ENCODE results near the gene PDXK. TPM values are rescaled to one million over a fixed set of nuclear protein-coding genes. Genes with fewer than 3 reads are reported as not detected.

PDXK gene
- total and polyA plus RNA-seq, 12 donors: 43.0 to 202 (median 95.3) TPM

GRCh38 chr21:43755820-43756594 is 37.1 kb downstream of the PDXK start:
- H3K27ac ChIP-seq: peak overlapping the region in 1 of 5 donors; percentile 13
- H3K27me3 ChIP-seq: no peaks in the 10 kb centered on the region
- H3K4me3 ChIP-seq: no peak overlapping the region
- 95 to 96% (median 96%) methylated on average over 36 to 37 of the region's 37 CpGs for WGBS, 4 donors
- TF ChIP-seq CTCF (IDR thresholded peaks at IDR 0.05) (no peak), POLR2A (IDR thresholded peaks at IDR 0.05) (no peak)
- H3K36me3 ChIP-seq (replicated peaks in 1 of 2): peaks cover 0 to 70% of the 10 kb centered on the region in 2 donors
- peaks cover 6 to 21% of the 10 kb centered on the region in 2 donors for H3K4me1 ChIP-seq (replicated peaks in 1 of 2)
- intact Hi-C loops (cut with DNase I): no loop called here
- no peak for DNase-seq
- H3K9me3 ChIP-seq (replicated peaks in 1 of 3): no peaks in the 10 kb centered on the region

GRCh38 chr21:43757601-43758000 is 38.7 kb downstream of the PDXK start:
- H3K27ac ChIP-seq: peak overlapping the region; percentile 26 to 82 (median 36)
- TF ChIP-seq POLR2A (IDR thresholded peaks at IDR 0.05): no peak
- TF ChIP-seq CTCF (IDR thresholded peaks at IDR 0.05): no peak
- H3K36me3 ChIP-seq (replicated peaks in 1 of 2): peaks cover 0 to 66% of the 10 kb centered on the region in 2 donors
- H3K4me1 ChIP-seq (replicated peaks in 1 of 2): peaks cover 6 to 21% of the 10 kb centered on the region in 2 donors
- intact Hi-C loops (cut with DNase I): no loop called here
- no peaks in the 10 kb centered on the region for H3K27me3 ChIP-seq
- peak overlapping the region in 1 of 4 donors; percentile 9 for H3K4me3 ChIP-seq
- peak in 5 of 7 donors; percentile 43 to 66 (median 59) for DNase-seq
- WGBS, 4 donors: 46 to 73% (median 60%) methylated on average over 6 to 16 of the region's 16 CpGs
- H3K9me3 ChIP-seq (replicated peaks in 1 of 3): no peaks in the 10 kb centered on the region

GRCh38 chr21:43758111-43758641 is 39.2 kb downstream of the PDXK start:
- TF ChIP-seq POLR2A (IDR thresholded peaks at IDR 0.05): peak in 1 of 2 donors; percentile 15
- peak in 1 of 6 experiments; percentile 3 for TF ChIP-seq CTCF (IDR thresholded peaks at IDR 0.05)
- H3K9me3 ChIP-seq (replicated peaks in 1 of 3): no peaks in the 10 kb centered on the region
- peaks cover 6 to 21% of the 10 kb centered on the region in 2 donors for H3K4me1 ChIP-seq (replicated peaks in 1 of 2)
- peak overlapping the region; percentile 26 to 82 (median 36) for H3K27ac ChIP-seq
- intact Hi-C loops (cut with DNase I): no loop called here
- DNase-seq: peak in 6 of 7 donors; percentile 53 to 71 (median 66)
- no peaks in the 10 kb centered on the region for H3K27me3 ChIP-seq
- H3K36me3 ChIP-seq (replicated peaks in 1 of 2): peaks cover 0 to 61% of the 10 kb centered on the region in 2 donors
- 28 to 39% (median 35%) methylated on average over 12 to 18 of the region's 18 CpGs for WGBS, 4 donors
- H3K4me3 ChIP-seq: peak overlapping the region in 2 of 4 donors; percentile 8 to 9

GRCh38 chr21:43758811-43759210 is 39.9 kb downstream of the PDXK start:
- intact Hi-C loops (cut with DNase I): no loop called here
- 71 to 82% (median 72%) methylated on average over 7 to 10 of the region's 10 CpGs for WGBS, 4 donors
- peaks cover 0 to 54% of the 10 kb centered on the region in 2 donors for H3K36me3 ChIP-seq (replicated peaks in 1 of 2)
- TF ChIP-seq POLR2A (IDR thresholded peaks at IDR 0.05) (no peak), CTCF (IDR thresholded peaks at IDR 0.05) (no peak)
- no peak overlapping the region for H3K4me3 ChIP-seq
- DNase-seq: no peak
- no peaks in the 10 kb centered on the region for H3K9me3 ChIP-seq (replicated peaks in 1 of 3)
- H3K27ac ChIP-seq: peak overlapping the region in 4 of 5 donors; percentile 34 to 82 (median 56)
- peaks cover 6 to 21% of the 10 kb centered on the region in 2 donors for H3K4me1 ChIP-seq (replicated peaks in 1 of 2)
- no peaks in the 10 kb centered on the region for H3K27me3 ChIP-seq

All from adrenal gland (tissue), 12 donors.